Activated effector memory CD4-positive, alpha-beta T cell treated with Interleukin-2 at 50 U/mL for 16 hours (primary cell): ENCODE measurements around the gene C17orf58.
"Not testable (repeated sequence)": the region's sequence is repeated elsewhere in the genome, so short reads cannot be mapped to it uniquely, and the experiment has no call there.

Experiments
- DNase-seq: peaks from one replicate; pipeline ENCODE4 v3.0.0-alpha.2; 2020

C17orf58 gene

GRCh38 chr17:67999291-67999911 lies 3.1 kb upstream of the C17orf58 start:
- DNase-seq: no peak

GRCh38 chr17:67998466-67998865 lies 2.2 kb upstream of the C17orf58 start:
- DNase-seq: no peak

- DNase-seq: no peak
Observed at GRCh38 chr17:67995570-67996263, 552 bp downstream of the C17orf58 start.

DNA sequence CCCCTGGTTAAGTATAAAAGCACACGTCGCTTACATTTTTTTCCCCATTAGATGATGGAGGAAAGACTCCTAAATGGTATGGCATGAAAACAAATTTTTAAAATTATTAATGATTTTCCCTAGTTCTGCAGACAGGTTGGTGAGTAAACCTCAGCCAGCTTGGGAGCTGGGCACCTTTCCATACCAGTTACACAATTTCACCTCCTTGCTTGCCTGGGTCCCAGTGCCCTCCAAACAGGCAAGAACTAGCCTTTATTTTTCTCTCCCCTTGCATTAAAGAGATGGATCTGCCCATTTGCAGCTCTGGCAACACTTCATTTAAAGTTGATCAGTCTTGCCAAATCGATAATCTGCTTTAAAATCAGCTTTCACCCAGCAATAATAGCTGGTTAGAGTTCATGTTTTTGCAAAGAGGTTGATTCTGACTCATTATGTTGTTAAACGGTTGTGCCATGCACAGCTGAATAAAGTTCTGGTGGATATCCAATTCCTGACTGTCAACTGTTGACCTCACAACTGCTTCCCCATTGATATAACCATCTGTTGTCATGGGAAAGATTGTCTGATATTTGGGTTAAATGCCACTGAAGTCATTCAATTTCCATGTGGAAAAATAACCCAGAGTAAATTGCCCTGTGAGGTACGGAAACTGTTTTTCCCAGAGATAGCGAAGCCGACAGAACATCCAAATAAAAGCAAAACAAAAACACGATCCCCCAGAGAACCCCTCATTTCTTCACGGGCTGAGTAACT lies 1.3 kb downstream of the C17orf58 start:
- DNase-seq: no peak

DNA sequence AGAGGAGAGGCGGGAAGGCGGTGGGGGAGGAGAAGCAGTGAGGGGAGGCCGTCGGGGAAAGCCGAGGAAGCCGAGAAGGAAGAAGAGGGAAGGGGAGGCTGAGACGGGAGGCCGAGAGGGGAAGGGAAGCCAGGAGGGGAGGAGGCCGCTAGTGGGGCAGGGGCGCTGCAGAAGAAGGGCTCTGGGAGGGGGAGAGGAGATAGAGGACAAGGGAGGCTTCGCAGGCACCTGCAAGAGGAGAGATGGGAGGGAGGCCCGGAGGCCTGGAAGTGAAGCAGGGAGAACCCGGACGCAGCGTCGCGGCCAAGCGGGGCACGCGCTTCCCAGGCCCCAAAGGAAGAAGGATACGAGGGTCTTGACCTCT lies 2.3 kb downstream of the C17orf58 start:
- DNase-seq: no peak

GRCh38 chr17:67993153-67993997 lies 2.9 kb downstream of the C17orf58 start:
- peak; percentile 57 for DNase-seq

- DNase-seq: no peak
Observed at GRCh38 chr17:67992548-67993152, 3.6 kb downstream of the C17orf58 start.

GRCh38 chr17:67990909-67991308 lies 5.4 kb downstream of the C17orf58 start:
- DNase-seq: no peak

GRCh38 chr17:67983383-67983688 lies 12.9 kb downstream of the C17orf58 start:
- no peak for DNase-seq

DNA sequence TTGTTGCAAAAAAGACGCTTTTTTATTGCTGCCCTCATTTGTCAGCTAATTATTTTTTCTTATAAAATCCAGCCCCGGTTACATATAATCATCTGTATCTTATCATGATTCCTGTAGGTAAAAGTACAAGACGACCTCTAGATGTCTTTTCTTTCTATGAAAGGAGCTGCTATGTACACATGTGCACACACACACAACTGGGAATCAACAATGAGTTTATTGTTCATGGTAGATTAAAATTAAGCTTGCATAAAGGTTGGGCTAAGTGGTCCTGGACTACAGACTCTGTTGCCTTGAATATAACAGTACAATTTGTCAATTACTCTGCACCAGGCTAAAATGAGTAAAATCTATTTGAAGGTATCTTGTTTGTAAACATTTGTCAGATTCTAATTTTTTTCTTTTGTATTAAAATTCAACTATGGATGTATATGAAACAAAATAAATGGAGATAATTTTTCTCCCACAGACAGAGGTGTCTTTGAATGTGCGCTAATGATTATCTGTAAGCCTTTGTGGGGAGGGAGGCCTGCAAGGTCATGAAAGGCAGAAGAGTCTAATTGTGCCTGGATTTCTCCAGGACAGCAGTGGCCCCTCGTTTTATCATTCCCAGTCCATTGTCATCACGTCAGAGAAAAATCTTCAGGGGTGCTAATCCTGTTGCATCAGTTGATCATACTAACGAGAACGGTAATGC lies 13.4 kb downstream of the C17orf58 start:
- no peak for DNase-seq

- no peak for DNase-seq
Observed at GRCh38 chr17:67982034-67982640, 14.1 kb downstream of the C17orf58 start.

DNA sequence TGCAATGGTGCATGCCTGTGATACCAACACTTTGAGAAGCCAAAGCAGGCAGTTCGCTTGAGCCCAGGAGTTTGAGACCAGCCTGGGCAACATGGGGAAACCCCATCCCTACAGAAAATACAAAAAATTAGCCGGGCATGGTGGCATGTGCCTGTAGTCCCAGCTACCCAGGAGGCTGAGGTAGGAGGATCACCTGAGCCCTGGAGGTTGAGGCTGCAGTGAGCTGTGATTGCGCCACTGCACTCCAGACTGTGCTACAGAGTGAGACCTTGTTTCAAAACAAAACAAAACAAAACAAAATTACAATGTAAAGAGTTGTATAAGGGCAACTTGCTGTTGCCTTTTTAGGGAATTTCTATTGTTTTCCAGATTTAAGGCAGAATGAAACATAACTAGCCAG lies 15.4 kb downstream of the C17orf58 start:
- DNase-seq: not testable (repeated sequence)

DNA sequence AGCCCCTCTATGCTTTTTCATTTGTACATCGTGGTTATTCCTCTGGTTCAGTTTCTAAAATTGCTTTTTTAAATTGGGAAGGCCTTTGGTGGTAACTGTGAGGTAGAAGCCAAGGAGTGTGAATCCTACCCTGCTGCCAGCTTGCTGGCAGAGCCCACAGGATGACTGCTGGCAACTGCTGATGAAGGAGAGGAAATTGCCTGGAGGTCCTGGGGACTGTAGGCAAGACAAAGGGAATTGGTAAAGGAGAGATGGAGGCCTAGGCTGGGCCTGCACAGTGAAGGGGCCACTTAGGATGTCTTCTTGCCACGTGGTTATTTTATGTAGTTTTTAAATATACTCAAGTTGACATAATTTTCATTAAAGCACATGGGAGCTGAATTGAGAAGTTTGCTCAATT lies 15.8 kb downstream of the C17orf58 start:
- DNase-seq: no peak

- DNase-seq: not testable (repeated sequence)
Observed at GRCh38 chr17:67976306-67976705, 20.0 kb downstream of the C17orf58 start.

DNA sequence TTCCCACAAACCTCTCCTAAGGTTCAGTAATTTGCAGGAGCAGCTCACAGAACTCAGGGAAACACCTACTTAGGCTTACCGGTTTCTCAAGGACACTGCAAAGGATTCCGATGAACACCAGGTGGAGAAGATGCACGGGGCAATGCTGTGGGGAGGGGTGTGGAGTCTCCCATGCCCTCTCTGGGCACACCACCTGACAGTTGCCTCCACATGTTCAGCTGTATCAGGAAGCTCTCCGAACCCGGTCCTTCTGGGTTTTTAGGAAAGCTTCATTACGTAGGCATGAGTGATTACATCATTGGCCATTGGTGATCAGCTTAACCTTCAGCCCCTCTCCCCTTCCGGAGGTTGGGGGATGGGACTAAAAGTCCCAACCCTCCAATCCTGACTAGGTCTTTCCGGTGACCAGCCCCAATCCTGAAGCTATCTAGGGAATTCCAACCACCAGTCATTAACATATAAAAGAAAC lies 21.6 kb downstream of the C17orf58 start:
- no peak for DNase-seq

- no peak for DNase-seq
Observed at GRCh38 chr17:67974185-67974584, 22.1 kb downstream of the C17orf58 start.

GRCh38 chr17:67970783-67971182 lies 25.5 kb downstream of the C17orf58 start:
- no peak for DNase-seq

DNA sequence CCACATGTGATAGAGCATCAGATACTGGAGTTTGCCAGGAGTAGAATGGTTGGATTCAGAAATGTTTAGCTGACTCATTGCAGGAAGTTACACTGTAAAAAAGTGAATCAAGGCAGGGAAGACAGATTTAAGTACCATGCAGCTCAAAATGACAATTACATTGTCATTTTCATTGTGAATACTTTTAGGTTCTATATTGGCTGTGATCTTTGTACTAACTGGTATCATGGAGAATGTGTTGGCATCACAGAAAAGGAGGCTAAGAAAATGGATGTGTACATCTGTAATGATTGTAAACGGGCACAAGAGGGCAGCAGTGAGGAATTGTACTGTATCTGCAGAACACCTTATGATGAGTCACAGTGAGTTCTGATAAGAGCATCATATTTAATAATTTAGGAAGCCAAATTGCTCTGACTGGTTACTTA lies 33.1 kb downstream of the C17orf58 start:
- DNase-seq: peak; percentile 24

GRCh38 chr17:67962156-67962555 lies 34.1 kb downstream of the C17orf58 start:
- not testable (repeated sequence) for DNase-seq

- DNase-seq: not testable (repeated sequence)
Observed at GRCh38 chr17:67960276-67960675, 36.0 kb downstream of the C17orf58 start.

- no peak for DNase-seq
Observed at GRCh38 chr17:67959510-67959909, 36.8 kb downstream of the C17orf58 start.

DNA sequence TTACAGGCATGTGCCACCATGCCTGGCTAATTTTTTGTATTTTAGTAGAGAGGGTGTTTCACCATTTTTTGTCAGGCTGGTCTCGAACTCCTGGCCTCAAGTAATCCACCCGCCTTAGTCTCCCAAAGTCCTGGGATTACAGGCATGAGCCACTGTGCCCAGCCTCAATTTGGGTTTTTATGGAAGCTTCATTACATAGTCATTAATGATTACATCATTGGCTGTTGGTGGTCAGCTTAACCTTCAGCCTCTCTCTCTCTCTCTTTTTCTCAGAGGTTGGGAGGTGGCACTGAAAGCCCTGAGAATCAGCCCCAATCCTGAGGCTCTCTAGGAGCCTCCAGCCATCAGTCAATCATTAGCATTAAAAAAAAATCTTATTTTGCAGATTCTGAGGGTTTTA lies 45.3 kb downstream of the C17orf58 start:
- DNase-seq: no peak
